Vagina (tissue), 2 donors: Measurements from ENCODE around the gene GPRC6A. TPM values are rescaled to one million over a fixed set of nuclear protein-coding genes. Genes with fewer than 3 reads are reported as not detected.

ENCODE experiments used
- DNase-seq, 2 donors: peaks; one replicate each; pipeline ENCODE4 v3.0.0-alpha.2; 2017; ENCODE audit errors: extremely low spot score in 2 of 2
- H3K27ac ChIP-seq: fragments of 200-600 bp; sonication (generic); one replicate; pipeline ENCODE4 v1.5.1; 2019
- H3K27me3 ChIP-seq: fragments of 200-600 bp; sonication (generic); one replicate; pipeline ENCODE4 v1.5.1; 2019
- H3K36me3 ChIP-seq, 2 donors: fragments of 200-600 bp; sonication (generic); one replicate each; pipeline ENCODE4 v1.5.1; 2017 to 2019
- H3K4me1 ChIP-seq: fragments of 200-600 bp; sonication (generic); one replicate; pipeline ENCODE4 v1.5.1; 2019
- H3K4me3 ChIP-seq, 2 donors: fragments of 200-600 bp; sonication (generic); 1 replicate in 1 of 2; 2 replicates in 1 of 2; pipeline ENCODE4 v1.5.1; 2016 to 2019
- H3K9me3 ChIP-seq: fragments of 200-600 bp; sonication (generic); one replicate; pipeline ENCODE4 v1.5.1; 2019
- CTCF ChIP-seq, 3 experiments: fragments of 450-650 bp in 2 of 3; fragments of 200-600 bp in 1 of 3; sonication (generic) in 1 of 3; IDR thresholded peaks; one replicate each; pipeline ENCODE4 v1.5.1; 2017 to 2019; ENCODE audit warnings: antibody characterized with exemption in 3 of 3, mild to moderate bottlenecking in 2 of 3, moderate library complexity in 2 of 3
- POLR2A ChIP-seq, 2 donors: fragments of 450-650 bp; IDR thresholded peaks; one replicate each; pipeline ENCODE4 v1.6.1; 2017; ENCODE audit warnings: antibody characterized with exemption in 2 of 2, mild to moderate bottlenecking in 2 of 2, moderate library complexity in 2 of 2
- POLR2AphosphoS5 ChIP-seq, 2 donors: sonication (generic); formaldehyde crosslinking; IDR thresholded peaks; one replicate each; pipeline ENCODE4 v1.9.0; 2017; ENCODE audit warnings: antibody characterized with exemption in 2 of 2, mild to moderate bottlenecking in 2 of 2, low read depth in 1 of 2; ENCODE audit not compliant: insufficient read depth in 1 of 2
- intact Hi-C: fragments of 100-400 bp; cut with DNase I; formaldehyde crosslinking; loops from one replicate; pipeline ENCODE4 v1.15.1; 2023
- total RNA-seq: library from RNA; depleted of rRNA; stranded (reverse); fragments of >200 nt; gene quantifications from one replicate; pipeline ENCODE4 v1.2.3, GENCODE V29; 2016

Gene GPRC6A
- total RNA-seq, 1 donor from 2014 or later: not detected

DNA sequence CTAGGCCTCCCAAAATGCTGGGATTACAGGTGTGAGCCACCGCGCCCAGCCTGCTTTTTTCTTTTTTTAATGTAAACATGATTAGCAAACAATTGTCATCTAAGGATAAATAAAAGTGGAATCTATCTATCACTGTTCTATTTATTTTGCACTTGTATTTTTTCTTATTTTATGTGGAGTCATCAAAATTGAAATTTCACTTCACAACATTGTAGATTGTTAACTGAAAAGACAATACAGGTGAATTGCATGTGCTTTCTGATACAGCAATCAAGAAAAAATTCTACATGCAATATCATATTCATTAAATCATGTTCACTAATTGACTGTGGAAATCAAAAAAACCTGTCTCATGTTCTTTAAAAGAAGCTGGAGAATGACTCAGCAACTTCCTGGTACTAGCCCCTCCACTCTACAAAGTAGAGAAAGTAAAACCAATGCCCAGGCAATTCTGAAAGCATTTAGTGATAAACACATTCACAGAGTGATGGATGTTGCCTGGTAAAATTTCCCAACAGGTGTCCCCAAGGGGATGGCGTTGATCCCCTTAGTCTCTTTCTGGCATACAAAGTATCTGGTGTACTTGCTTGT is 37.5 kb upstream of the GPRC6A start:
- no peaks in the 10 kb centered on the region for H3K4me1 ChIP-seq
- H3K36me3 ChIP-seq: no peaks in the 10 kb centered on the region
- H3K27ac ChIP-seq: no peak overlapping the region
- DNase-seq: no peak
- intact Hi-C loops: no loop called here
- H3K9me3 ChIP-seq: no peaks in the 10 kb centered on the region
- no peak overlapping the region for H3K4me3 ChIP-seq
- no peak for TF ChIP-seq CTCF (IDR thresholded peaks at IDR 0.05)
- TF ChIP-seq POLR2A (IDR thresholded peaks at IDR 0.05): no peak
- TF ChIP-seq POLR2AphosphoS5 (IDR thresholded peaks at IDR 0.05; ENCODE audit: insufficient read depth in 1 of 2, low read depth in 1 of 2): no peak
- no peaks in the 10 kb centered on the region for H3K27me3 ChIP-seq

DNA sequence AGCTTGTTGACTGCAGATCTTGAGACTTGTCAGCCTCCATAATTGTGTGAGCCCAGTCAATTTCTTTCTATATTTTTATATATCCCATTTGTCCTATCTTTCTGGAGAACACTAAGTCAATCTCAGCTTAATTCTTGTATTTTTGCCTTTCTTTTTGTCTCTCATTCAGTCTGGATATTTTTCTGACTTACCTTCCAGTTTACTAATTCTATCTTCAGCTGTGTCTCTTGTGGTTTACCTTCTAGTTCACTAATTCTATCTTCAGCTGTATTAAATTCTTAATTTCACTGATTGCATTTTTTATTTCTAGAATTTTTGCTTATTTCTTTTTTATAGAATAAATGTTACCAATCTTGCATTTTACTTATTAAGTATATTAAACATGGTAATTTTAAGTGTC is 30.4 kb upstream of the GPRC6A start:
- no peak for DNase-seq
- TF ChIP-seq POLR2A (IDR thresholded peaks at IDR 0.05): no peak
- TF ChIP-seq CTCF (IDR thresholded peaks at IDR 0.05): no peak
- no peak for TF ChIP-seq POLR2AphosphoS5 (IDR thresholded peaks at IDR 0.05; ENCODE audit: insufficient read depth in 1 of 2, low read depth in 1 of 2)
- no peaks in the 10 kb centered on the region for H3K4me1 ChIP-seq
- H3K9me3 ChIP-seq: no peaks in the 10 kb centered on the region
- H3K4me3 ChIP-seq: no peak overlapping the region
- intact Hi-C loops: no loop called here
- no peaks in the 10 kb centered on the region for H3K36me3 ChIP-seq
- H3K27ac ChIP-seq: no peak overlapping the region
- no peaks in the 10 kb centered on the region for H3K27me3 ChIP-seq

DNA sequence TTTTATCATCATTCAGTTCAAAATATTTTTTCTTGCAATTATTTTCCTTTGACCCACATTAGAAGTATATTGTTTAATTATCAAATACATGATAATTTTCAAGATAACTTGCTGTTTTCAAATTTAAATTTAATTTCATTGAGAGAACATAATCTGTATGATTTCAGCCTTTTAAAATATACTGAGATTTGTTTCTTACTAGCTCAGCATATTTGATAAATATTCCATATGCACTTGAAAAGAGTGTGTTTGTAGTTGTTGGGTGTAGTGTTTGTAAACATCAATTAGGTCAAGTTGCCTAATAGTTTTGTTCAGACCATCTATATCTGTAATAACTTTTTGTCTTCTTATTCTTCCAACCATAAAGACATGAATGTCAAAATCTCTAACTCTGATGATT is 29.2 kb upstream of the GPRC6A start:
- Histone ChIP-seq H3K36me3 (no peaks in the 10 kb centered on the region), H3K9me3 (no peaks in the 10 kb centered on the region), H3K27me3 (no peaks in the 10 kb centered on the region), H3K4me3 (no peak overlapping the region), H3K27ac (no peak overlapping the region), H3K4me1 (no peaks in the 10 kb centered on the region)
- no peak for DNase-seq
- intact Hi-C loops: no loop called here
- no peak for TF ChIP-seq POLR2A (IDR thresholded peaks at IDR 0.05)
- TF ChIP-seq CTCF (IDR thresholded peaks at IDR 0.05): no peak
- no peak for TF ChIP-seq POLR2AphosphoS5 (IDR thresholded peaks at IDR 0.05; ENCODE audit: insufficient read depth in 1 of 2, low read depth in 1 of 2)

GRCh38 chr6:116847227-116847626 is 18.3 kb upstream of the GPRC6A start:
- H3K27ac ChIP-seq: no peak overlapping the region
- no peaks in the 10 kb centered on the region for H3K4me1 ChIP-seq
- no peak overlapping the region for H3K4me3 ChIP-seq
- no peaks in the 10 kb centered on the region for H3K36me3 ChIP-seq
- DNase-seq: no peak
- H3K27me3 ChIP-seq: no peaks in the 10 kb centered on the region
- H3K9me3 ChIP-seq: no peaks in the 10 kb centered on the region
- TF ChIP-seq CTCF (IDR thresholded peaks at IDR 0.05) (peak in 1 of 3 experiments; percentile 18), POLR2AphosphoS5 (IDR thresholded peaks at IDR 0.05; ENCODE audit: insufficient read depth in 1 of 2, low read depth in 1 of 2) (no peak)
- intact Hi-C loops: no loop called here

GRCh38 chr6:116842459-116842858 is 13.6 kb upstream of the GPRC6A start:
- Histone ChIP-seq H3K4me1 (no peaks in the 10 kb centered on the region), H3K36me3 (no peaks in the 10 kb centered on the region), H3K9me3 (no peaks in the 10 kb centered on the region), H3K4me3 (no peak overlapping the region), H3K27ac (no peak overlapping the region), H3K27me3 (no peaks in the 10 kb centered on the region)
- TF ChIP-seq POLR2A (IDR thresholded peaks at IDR 0.05): no peak
- no peak for TF ChIP-seq POLR2AphosphoS5 (IDR thresholded peaks at IDR 0.05; ENCODE audit: insufficient read depth in 1 of 2, low read depth in 1 of 2)
- no peak for TF ChIP-seq CTCF (IDR thresholded peaks at IDR 0.05)
- intact Hi-C loops: no loop called here
- DNase-seq: no peak
